Measurements from ENCODE around the gene CNKSR3.
A peak's percentile ranks its signal among the peaks of the same experiment; 100 is the strongest.

CNKSR3 gene

GRCh38 chr6:154410619-154411072, 99.8 kb downstream of the CNKSR3 start:
- DNase-seq: peak; percentile 23

GRCh38 chr6:154408891-154409500, 101.5 kb downstream of the CNKSR3 start:
- no peak for DNase-seq

- DNase-seq: no peak
These were observed 103.0 kb downstream of the CNKSR3 start for GRCh38 chr6:154407440-154407839.

GRCh38 chr6:154406869-154407268, 103.6 kb downstream of the CNKSR3 start:
- no peak for DNase-seq

- no peak for DNase-seq
These were observed 104.2 kb downstream of the CNKSR3 start for GRCh38 chr6:154406301-154406700.

- no peak for DNase-seq
These were observed 105.6 kb downstream of the CNKSR3 start for GRCh38 chr6:154404791-154405400.

- no peak for DNase-seq
These were observed 106.7 kb downstream of the CNKSR3 start for GRCh38 chr6:154403788-154404187.

- DNase-seq: no peak
These were observed 108.3 kb downstream of the CNKSR3 start for GRCh38 chr6:154402081-154402780.

- no peak for DNase-seq
These were observed 111.4 kb downstream of the CNKSR3 start for GRCh38 chr6:154399097-154399496.

- DNase-seq: no peak
These were observed 112.8 kb downstream of the CNKSR3 start for GRCh38 chr6:154397491-154398195.

- DNase-seq: no peak
These were observed 114.6 kb downstream of the CNKSR3 start for GRCh38 chr6:154395878-154396277.

- DNase-seq: no peak
These were observed 115.2 kb downstream of the CNKSR3 start for GRCh38 chr6:154395316-154395715.

- DNase-seq: no peak
These were observed 115.9 kb downstream of the CNKSR3 start for GRCh38 chr6:154394571-154394970.

- DNase-seq: no peak
These were observed 120.5 kb downstream of the CNKSR3 start for GRCh38 chr6:154390034-154390433.

- no peak for DNase-seq
These were observed 121.7 kb downstream of the CNKSR3 start for GRCh38 chr6:154388803-154389202.

GRCh38 chr6:154386848-154387717, 123.4 kb downstream of the CNKSR3 start:
- no peak for DNase-seq

- DNase-seq: no peak
These were observed 126.3 kb downstream of the CNKSR3 start for GRCh38 chr6:154384191-154384590.

GRCh38 chr6:154383273-154383672, 127.2 kb downstream of the CNKSR3 start:
- DNase-seq: no peak

- no peak for DNase-seq
These were observed 127.7 kb downstream of the CNKSR3 start for GRCh38 chr6:154382740-154383139.

- DNase-seq: no peak
These were observed 128.9 kb downstream of the CNKSR3 start for GRCh38 chr6:154381548-154381947.

- no peak for DNase-seq
These were observed 129.7 kb downstream of the CNKSR3 start for GRCh38 chr6:154380741-154381140.

GRCh38 chr6:154379585-154379984, 130.9 kb downstream of the CNKSR3 start:
- DNase-seq: no peak

- no peak for DNase-seq
These were observed 132.0 kb downstream of the CNKSR3 start for GRCh38 chr6:154378518-154378917.
